ENCODE results near the gene BDNF.

- TF ChIP-seq CTCF (conservative IDR thresholded peaks at IDR 0.05) = no peak
- no peak for TF ChIP-seq ZFX (IDR thresholded peaks at IDR 0.05)
Observed at GRCh38 chr11:27658535-27659236, 41.6 kb downstream of the BDNF start.

All from C4-2B (cell line).